ENCODE measurements around the gene AATF. TPM values are rescaled to one million over a fixed set of nuclear protein-coding genes. Genes with fewer than 3 reads are reported as not detected.

The AATF gene
- polyA plus RNA-seq, 2 of the 4 experiments (the other 2 are of a cell fraction), result 51.9 to 120 TPM

- no peak for FAIRE-seq
- no peak for DNase-seq (ENCODE audit: low read depth in 1 of 2, low spot score in 1 of 2)
- ChIA-PET CTCF (no interaction called here), POLR2A (no interaction called here)
- Histone ChIP-seq H3K4me3 (no peak overlapping the region), H3K9me3 (no peaks in the 10 kb centered on the region), H3K4me2 (no peak overlapping the region), H3K4me1 (peaks cover 4% of the 10 kb centered on the region; the same call in 2 of the 3 replicates), H3K27ac (no peak overlapping the region)
- no peak for ATAC-seq
- TF ChIP-seq KDM1A (IDR thresholded peaks at IDR 0.05; ENCODE audit: low read depth), result no peak
- peak; percentile 53 for TF ChIP-seq MAFK (IDR thresholded peaks at IDR 0.05; ENCODE audit: partially characterized antibody)
These were observed 93.2 kb downstream of the AATF start for GRCh38 chr17:37041932-37042331.

- ChIA-PET CTCF (interaction anchor here (0.6 to 10.4 kb wide), 3 partner anchors 350 to 441 kb away, joined by 3 to 263 read pairs (median 3); no protein-coding TSS in a partner anchor), POLR2A (no interaction called here)
- ATAC-seq, result no peak
- TF ChIP-seq NFE2L2 (conservative IDR thresholded peaks at IDR 0.05; ENCODE audit: low read length), result no peak
- TF ChIP-seq EHMT2 (IDR thresholded peaks at IDR 0.05; ENCODE audit: low read depth), result no peak
- TF ChIP-seq CBX8 (IDR thresholded peaks at IDR 0.05), result no peak
- no peak for TF ChIP-seq NPAS2 (CRISPR knock-in tag; IDR thresholded peaks at IDR 0.05; ENCODE audit: borderline replicate concordance)
- FAIRE-seq, result no peak
- no peak overlapping the region for H3K4me2 ChIP-seq
- H3K9me3 ChIP-seq, result no peaks in the 10 kb centered on the region
- H3K27ac ChIP-seq, result no peak overlapping the region
- H3K4me3 ChIP-seq, result no peak overlapping the region
- WGBS (ENCODE audit: missing lambda C conversion rate), result 82% methylated on average over 3 of the region's 3 CpGs
- DNase-seq (ENCODE audit: low read depth in 1 of 2, low spot score in 1 of 2), result peak in 1 of 2 experiments; percentile 16
- H3K4me1 ChIP-seq, result peaks cover 4% of the 10 kb centered on the region; the same call in 2 of the 3 replicates
These were observed 94.4 kb downstream of the AATF start for GRCh38 chr17:37043201-37043600.

- ChIA-PET POLR2A (interaction anchor here (0.7 kb wide), 1 partner anchor 194 kb away, joined by 4 read pairs; no protein-coding TSS in a partner anchor), CTCF (interaction anchor here (0.5 to 10.4 kb wide), 23 partner anchors 8 to 564 kb away, joined by 3 to 263 read pairs (median 3); partner anchors contain the start of genes AATF and MRM1)
- H3K4me1 ChIP-seq, result peaks cover 4% of the 10 kb centered on the region; the same call in 2 of the 3 replicates
- FAIRE-seq (no peak), ATAC-seq (no peak), DNase-seq (ENCODE audit: low read depth in 1 of 2, low spot score in 1 of 2) (no peak)
- no peak overlapping the region for H3K4me2 ChIP-seq
- H3K9me3 ChIP-seq, result no peaks in the 10 kb centered on the region
- H3K4me3 ChIP-seq, result no peak overlapping the region
- H3K27ac ChIP-seq, result no peak overlapping the region
- TF ChIP-seq POLR2A (IDR thresholded peaks at IDR 0.05; ENCODE audit: low read length) (no peak), JUN (IDR thresholded peaks at IDR 0.05) (no peak), HMGXB4 (CRISPR knock-in tag; IDR thresholded peaks at IDR 0.05; ENCODE audit: borderline replicate concordance) (no peak), NFE2L2 (conservative IDR thresholded peaks at IDR 0.05; ENCODE audit: low read length) (no peak), HDAC2 (IDR thresholded peaks at IDR 0.05) (no peak), HOXA7 (CRISPR knock-in tag; IDR thresholded peaks at IDR 0.05) (no peak), HOXB5 (CRISPR knock-in tag; IDR thresholded peaks at IDR 0.05) (no peak), POLR2AphosphoS2 (conservative IDR thresholded peaks at IDR 0.05; ENCODE audit: low read length) (no peak), CHD2 (IDR thresholded peaks at IDR 0.05; ENCODE audit: low read length, partially characterized antibody) (no peak), TFCP2L1 (CRISPR knock-in tag; IDR thresholded peaks at IDR 0.05) (no peak), ZNF302 (CRISPR knock-in tag; IDR thresholded peaks at IDR 0.05) (no peak), NR3C1 (IDR thresholded peaks at IDR 0.05) (no peak), ZFP36 (IDR thresholded peaks at IDR 0.05; ENCODE audit: borderline replicate concordance, partially characterized antibody) (no peak), TP53 (CRISPR knock-in tag; IDR thresholded peaks at IDR 0.05) (no peak), ZC3H11A (IDR thresholded peaks at IDR 0.05) (no peak), CBX8 (IDR thresholded peaks at IDR 0.05) (no peak)
- TF ChIP-seq, protein P1, sequence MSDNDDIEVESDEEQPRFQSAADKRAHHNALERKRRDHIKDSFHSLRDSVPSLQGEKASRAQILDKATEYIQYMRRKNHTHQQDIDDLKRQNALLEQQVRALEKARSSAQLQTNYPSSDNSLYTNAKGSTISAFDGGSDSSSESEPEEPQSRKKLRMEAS (IDR thresholded peaks at IDR 0.05), result no peak
- TF ChIP-seq, protein P2, sequence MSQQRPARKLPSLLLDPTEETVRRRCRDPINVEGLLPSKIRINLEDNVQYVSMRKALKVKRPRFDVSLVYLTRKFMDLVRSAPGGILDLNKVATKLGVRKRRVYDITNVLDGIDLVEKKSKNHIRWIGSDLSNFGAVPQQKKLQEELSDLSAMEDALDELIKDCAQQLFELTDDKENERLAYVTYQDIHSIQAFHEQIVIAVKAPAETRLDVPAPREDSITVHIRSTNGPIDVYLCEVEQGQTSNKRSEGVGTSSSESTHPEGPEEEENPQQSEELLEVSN (IDR thresholded peaks at IDR 0.05; ENCODE audit: borderline replicate concordance, low read depth), result no peak
- TF ChIP-seq, protein P3, sequence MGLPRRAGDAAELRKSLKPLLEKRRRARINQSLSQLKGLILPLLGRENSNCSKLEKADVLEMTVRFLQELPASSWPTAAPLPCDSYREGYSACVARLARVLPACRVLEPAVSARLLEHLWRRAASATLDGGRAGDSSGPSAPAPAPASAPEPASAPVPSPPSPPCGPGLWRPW (IDR thresholded peaks at IDR 0.05), result no peak
- WGBS (ENCODE audit: missing lambda C conversion rate), result 81% methylated on average over 7 of the region's 7 CpGs
These were observed 96.7 kb downstream of the AATF start for GRCh38 chr17:37045351-37045922.
